Measurements from ENCODE around the gene LMX1B.

LMX1B gene

DNA sequence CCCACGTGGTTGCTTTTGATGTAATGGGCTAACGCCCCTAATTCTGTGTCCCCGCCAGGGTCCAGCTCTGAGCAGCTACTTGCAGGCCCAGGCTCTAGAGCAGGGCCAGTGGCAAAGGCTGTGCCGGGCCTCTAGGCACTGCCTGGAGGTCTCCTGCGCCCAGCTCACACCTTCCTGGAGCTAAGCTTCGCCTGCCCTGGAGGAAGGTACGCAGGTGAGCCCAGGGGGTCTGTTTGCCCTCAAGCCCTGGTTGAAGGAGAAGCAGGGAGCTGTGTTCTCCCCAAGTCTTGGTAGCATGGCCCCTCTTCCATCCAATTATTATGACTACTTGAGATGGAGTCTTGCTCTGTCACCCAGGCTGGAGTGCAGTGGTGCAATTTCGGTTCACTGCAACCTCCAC is 5.2 kb upstream of the LMX1B start:
- DNase-seq (ENCODE audit: low read depth) = no peak
- TF ChIP-seq, protein P1, sequence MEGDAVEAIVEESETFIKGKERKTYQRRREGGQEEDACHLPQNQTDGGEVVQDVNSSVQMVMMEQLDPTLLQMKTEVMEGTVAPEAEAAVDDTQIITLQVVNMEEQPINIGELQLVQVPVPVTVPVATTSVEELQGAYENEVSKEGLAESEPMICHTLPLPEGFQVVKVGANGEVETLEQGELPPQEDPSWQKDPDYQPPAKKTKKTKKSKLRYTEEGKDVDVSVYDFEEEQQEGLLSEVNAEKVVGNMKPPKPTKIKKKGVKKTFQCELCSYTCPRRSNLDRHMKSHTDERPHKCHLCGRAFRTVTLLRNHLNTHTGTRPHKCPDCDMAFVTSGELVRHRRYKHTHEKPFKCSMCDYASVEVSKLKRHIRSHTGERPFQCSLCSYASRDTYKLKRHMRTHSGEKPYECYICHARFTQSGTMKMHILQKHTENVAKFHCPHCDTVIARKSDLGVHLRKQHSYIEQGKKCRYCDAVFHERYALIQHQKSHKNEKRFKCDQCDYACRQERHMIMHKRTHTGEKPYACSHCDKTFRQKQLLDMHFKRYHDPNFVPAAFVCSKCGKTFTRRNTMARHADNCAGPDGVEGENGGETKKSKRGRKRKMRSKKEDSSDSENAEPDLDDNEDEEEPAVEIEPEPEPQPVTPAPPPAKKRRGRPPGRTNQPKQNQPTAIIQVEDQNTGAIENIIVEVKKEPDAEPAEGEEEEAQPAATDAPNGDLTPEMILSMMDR (conservative IDR thresholded peaks at IDR 0.05; ENCODE audit: control insufficient read depth, insufficient read depth, low read depth, low read length) = no peak
- no peak overlapping the region for H3K4me3 ChIP-seq (ENCODE audit: control insufficient read depth, low read depth, low read length)

GRCh38 chr9:126609191-126609590 is 4.5 kb upstream of the LMX1B start:
- H3K4me3 ChIP-seq (ENCODE audit: control insufficient read depth, low read depth, low read length) = no peak overlapping the region
- TF ChIP-seq, protein P1 (conservative IDR thresholded peaks at IDR 0.05; ENCODE audit: control insufficient read depth, insufficient read depth, low read depth, low read length) = no peak
- no peak for DNase-seq (ENCODE audit: low read depth)

- no peak overlapping the region for H3K4me3 ChIP-seq (ENCODE audit: control insufficient read depth, low read depth, low read length)
- no peak for DNase-seq (ENCODE audit: low read depth)
- TF ChIP-seq, protein P1 (conservative IDR thresholded peaks at IDR 0.05; ENCODE audit: control insufficient read depth, insufficient read depth, low read depth, low read length) = no peak
Observed at GRCh38 chr9:126609711-126610388, 3.9 kb upstream of the LMX1B start.

DNA sequence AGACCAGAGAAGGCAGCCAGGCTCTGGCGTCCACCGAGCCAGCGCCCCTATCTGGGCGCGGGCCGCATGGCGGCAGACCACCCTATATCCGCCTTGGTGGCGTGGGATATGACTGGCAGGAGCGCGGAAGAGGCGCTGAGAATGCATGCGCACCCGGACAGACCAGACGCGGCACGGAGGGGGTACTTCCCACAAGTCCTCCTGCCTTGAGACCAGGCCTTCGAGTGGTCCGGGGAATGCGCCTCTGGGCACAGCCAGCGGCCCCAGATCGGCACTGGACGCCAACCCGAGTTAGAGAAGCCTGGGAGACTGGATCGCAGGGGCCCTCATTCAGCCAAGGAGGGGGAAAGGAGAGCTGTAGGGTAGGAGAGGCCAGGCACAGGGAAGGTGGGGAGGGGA is 2.5 kb upstream of the LMX1B start:
- H3K4me3 ChIP-seq (ENCODE audit: control insufficient read depth, low read depth, low read length) = no peak overlapping the region
- DNase-seq (ENCODE audit: low read depth) = no peak
- TF ChIP-seq, protein P1 (conservative IDR thresholded peaks at IDR 0.05; ENCODE audit: control insufficient read depth, insufficient read depth, low read depth, low read length) = no peak

- H3K4me3 ChIP-seq (ENCODE audit: control insufficient read depth, low read depth, low read length) = no peak overlapping the region
- DNase-seq (ENCODE audit: low read depth) = peak; percentile 50
Observed at GRCh38 chr9:126611592-126612325, 2.0 kb upstream of the LMX1B start.

GRCh38 chr9:126612326-126612812 is 1.4 kb upstream of the LMX1B start:
- TF ChIP-seq, protein P1 (conservative IDR thresholded peaks at IDR 0.05; ENCODE audit: control insufficient read depth, insufficient read depth, low read depth, low read length) = no peak
- H3K4me3 ChIP-seq (ENCODE audit: control insufficient read depth, low read depth, low read length) = no peak overlapping the region

More at GRCh38 chr9:126611592-126612325, 2.0 kb upstream of the LMX1B start:
- TF ChIP-seq, protein P1 (conservative IDR thresholded peaks at IDR 0.05; ENCODE audit: control insufficient read depth, insufficient read depth, low read depth, low read length) = peak; percentile 56

More at GRCh38 chr9:126612326-126612812, 1.4 kb upstream of the LMX1B start:
- DNase-seq (ENCODE audit: low read depth) = no peak

All from fibroblast of mammary gland (primary cell).